Neural cell (in vitro differentiated cells): ENCODE data around the gene KDM4B. TPM values are rescaled to one million over a fixed set of nuclear protein-coding genes. Genes with fewer than 3 reads are reported as not detected.

Experiments
- H2AFZ ChIP-seq: fragments of 200-600, 300-800 bp; sonication (generic), shearing (Covaris generic); 2 replicates; pipeline ENCODE4 v1.6.0; 2014; ENCODE audit warnings: low read depth, mild to moderate bottlenecking, antibody characterized with exemption, low read length, moderate library complexity
- H3F3A ChIP-seq: fragments of 200-600 bp; shearing (Covaris generic); 2 replicates; pipeline ENCODE4 v1.6.1; 2016; ENCODE audit warnings: mild to moderate bottlenecking, moderate library complexity, mixed read lengths, antibody characterized with exemption, low read length; ENCODE audit not compliant: insufficient read depth, poor library complexity, severe bottlenecking
- H3K27ac ChIP-seq: fragments of 200-600, 300-800 bp; sonication (generic), shearing (Covaris generic); 2 replicates; pipeline ENCODE4 v1.5.1; 2014; ENCODE audit warnings: mild to moderate bottlenecking, low read length, moderate library complexity
- H3K27me3 ChIP-seq: fragments of 300-800, 200-600 bp; sonication (generic), shearing (Covaris generic); 2 replicates; pipeline ENCODE4 v1.6.0; 2014; ENCODE audit warnings: mild to moderate bottlenecking, low read depth, low read length, moderate library complexity; ENCODE audit not compliant: insufficient read depth
- H3K36me3 ChIP-seq: fragments of 300-800, 200-600 bp; sonication (generic), shearing (Covaris generic); 2 replicates; pipeline ENCODE4 v1.5.1; 2014; ENCODE audit warnings: mild to moderate bottlenecking, antibody characterized with exemption, low read length, moderate library complexity; ENCODE audit not compliant: insufficient read depth
- H3K4me2 ChIP-seq: fragments of 300-800, 200-600 bp; sonication (generic), shearing (Covaris generic); 2 replicates; pipeline ENCODE4 v1.6.0; 2014; ENCODE audit warnings: mild to moderate bottlenecking, low read length
- H3K4me3 ChIP-seq: fragments of 300-800, 200-600 bp; sonication (generic), shearing (Covaris generic); 2 replicates; pipeline ENCODE4 v1.5.1; 2014; ENCODE audit warnings: mild to moderate bottlenecking, low read length, moderate library complexity
- H3K79me2 ChIP-seq: fragments of 200-600 bp; shearing (Covaris generic); replicated peaks from 2 replicates; pipeline ENCODE4 v1.6.0; 2014; ENCODE audit warnings: mild to moderate bottlenecking, low read length, moderate library complexity; ENCODE audit not compliant: insufficient read depth
- H3K9ac ChIP-seq: fragments of 300-800, 200-600 bp; sonication (generic), shearing (Covaris generic); 2 replicates; pipeline ENCODE4 v1.6.1; 2016; ENCODE audit warnings: mild to moderate bottlenecking, low read length, mixed read lengths
- H3K9me2 ChIP-seq: fragments of 200-600 bp; shearing (Covaris generic); 2 replicates; pipeline ENCODE4 v1.6.1; 2016; ENCODE audit warnings: mild to moderate bottlenecking, low read length, mixed read lengths; ENCODE audit not compliant: insufficient read depth
- H3K9me3 ChIP-seq: fragments of 200-600, 300-800 bp; sonication (generic), shearing (Covaris generic); 2 replicates; pipeline ENCODE4 v1.6.1; 2016; ENCODE audit warnings: mild to moderate bottlenecking, mixed run types, low read length, moderate library complexity, mixed read lengths
- H4K20me1 ChIP-seq: fragments of 200-600 bp; shearing (Covaris generic); 2 replicates; pipeline ENCODE4 v1.6.1; 2016; ENCODE audit warnings: mild to moderate bottlenecking, mixed run types; ENCODE audit not compliant: insufficient read depth
- EP300 ChIP-seq: fragments of 450-650 bp; conservative IDR thresholded peaks from 2 replicates; pipeline ENCODE4 v1.6.1; 2014; ENCODE audit warnings: antibody characterized with exemption, mild to moderate bottlenecking, moderate library complexity; ENCODE audit not compliant: poor library complexity, severe bottlenecking
- EZH2 ChIP-seq: fragments of 200-600, 300-800 bp; shearing (Covaris generic), sonication (generic); IDR thresholded peaks from 2 replicates; pipeline ENCODE4 v1.6.1; 2014; ENCODE audit warnings: antibody characterized with exemption, low read length, borderline replicate concordance, mild to moderate bottlenecking; ENCODE audit not compliant: insufficient read depth, poor library complexity, severe bottlenecking
- MXI1 ChIP-seq: fragments of 450-650 bp; conservative IDR thresholded peaks from 2 replicates; pipeline ENCODE4 v1.6.1; 2014; ENCODE audit warnings: antibody characterized with exemption, mild to moderate bottlenecking; ENCODE audit not compliant: poor library complexity, severe bottlenecking
- POLR2AphosphoS5 ChIP-seq: IDR thresholded peaks from 2 replicates; pipeline ENCODE4 v1.6.1; 2012
- RAD21 ChIP-seq: fragments of 450-650 bp; conservative IDR thresholded peaks from 2 replicates; pipeline ENCODE4 v1.6.1; 2014; ENCODE audit warnings: antibody characterized with exemption, mild to moderate bottlenecking, moderate library complexity
- SMC3 ChIP-seq: fragments of 450-650 bp; conservative IDR thresholded peaks from 2 replicates; pipeline ENCODE4 v1.6.1; 2014; ENCODE audit warnings: antibody characterized with exemption, mild to moderate bottlenecking, moderate library complexity; ENCODE audit not compliant: poor library complexity
- TAF1 ChIP-seq: IDR thresholded peaks from 2 replicates; pipeline ENCODE4 v1.6.1; 2012; ENCODE audit warnings: low read depth
- polyA plus RNA-seq: library from polyadenylated mRNA; depleted of rRNA; stranded (reverse); fragments of >200 nt; gene quantifications from 2 replicates; pipeline ENCODE4 v1.2.3, GENCODE V29; 2014
- TF ChIP-seq, protein P1 (sequence below): fragments of 450-650 bp; IDR thresholded peaks from 2 replicates; pipeline ENCODE4 v1.5.1; 2014; ENCODE audit warnings: antibody characterized with exemption, mild to moderate bottlenecking, moderate library complexity; ENCODE audit not compliant: poor library complexity, severe bottlenecking
- TF ChIP-seq, protein P2 (sequence below): IDR thresholded peaks from 2 replicates; pipeline ENCODE4 v1.6.1; 2012; ENCODE audit warnings: borderline replicate concordance

The KDM4B gene
- polyA plus RNA-seq, 1 donor from 2014 or later: 19.1 TPM

GRCh38 chr19:4985551-4985991, 16.7 kb downstream of the KDM4B start:
- no peaks in the 10 kb centered on the region for H3K9me2 ChIP-seq
- H3K4me2 ChIP-seq: no peak overlapping the region
- H3K9ac ChIP-seq: no peak overlapping the region
- no peaks in the 10 kb centered on the region for H3K27me3 ChIP-seq
- no peaks in the 10 kb centered on the region for H3F3A ChIP-seq
- H4K20me1 ChIP-seq: peaks cover 10% of the 10 kb centered on the region
- H3K9me3 ChIP-seq: no peaks in the 10 kb centered on the region
- H3K79me2 ChIP-seq: peaks cover 66% of the 10 kb centered on the region
- H3K4me3 ChIP-seq: no peak overlapping the region
- no peak overlapping the region for H2AFZ ChIP-seq
- H3K36me3 ChIP-seq: no peaks in the 10 kb centered on the region
- H3K27ac ChIP-seq: no peak overlapping the region
- TF ChIP-seq EP300: no peak
- TF ChIP-seq MXI1: no peak
- no peak for TF ChIP-seq POLR2AphosphoS5
- no peak for TF ChIP-seq SMC3
- TF ChIP-seq, protein P1, sequence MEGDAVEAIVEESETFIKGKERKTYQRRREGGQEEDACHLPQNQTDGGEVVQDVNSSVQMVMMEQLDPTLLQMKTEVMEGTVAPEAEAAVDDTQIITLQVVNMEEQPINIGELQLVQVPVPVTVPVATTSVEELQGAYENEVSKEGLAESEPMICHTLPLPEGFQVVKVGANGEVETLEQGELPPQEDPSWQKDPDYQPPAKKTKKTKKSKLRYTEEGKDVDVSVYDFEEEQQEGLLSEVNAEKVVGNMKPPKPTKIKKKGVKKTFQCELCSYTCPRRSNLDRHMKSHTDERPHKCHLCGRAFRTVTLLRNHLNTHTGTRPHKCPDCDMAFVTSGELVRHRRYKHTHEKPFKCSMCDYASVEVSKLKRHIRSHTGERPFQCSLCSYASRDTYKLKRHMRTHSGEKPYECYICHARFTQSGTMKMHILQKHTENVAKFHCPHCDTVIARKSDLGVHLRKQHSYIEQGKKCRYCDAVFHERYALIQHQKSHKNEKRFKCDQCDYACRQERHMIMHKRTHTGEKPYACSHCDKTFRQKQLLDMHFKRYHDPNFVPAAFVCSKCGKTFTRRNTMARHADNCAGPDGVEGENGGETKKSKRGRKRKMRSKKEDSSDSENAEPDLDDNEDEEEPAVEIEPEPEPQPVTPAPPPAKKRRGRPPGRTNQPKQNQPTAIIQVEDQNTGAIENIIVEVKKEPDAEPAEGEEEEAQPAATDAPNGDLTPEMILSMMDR: no peak
- TF ChIP-seq EZH2: no peak
- no peak for TF ChIP-seq RAD21
- TF ChIP-seq, protein P2, sequence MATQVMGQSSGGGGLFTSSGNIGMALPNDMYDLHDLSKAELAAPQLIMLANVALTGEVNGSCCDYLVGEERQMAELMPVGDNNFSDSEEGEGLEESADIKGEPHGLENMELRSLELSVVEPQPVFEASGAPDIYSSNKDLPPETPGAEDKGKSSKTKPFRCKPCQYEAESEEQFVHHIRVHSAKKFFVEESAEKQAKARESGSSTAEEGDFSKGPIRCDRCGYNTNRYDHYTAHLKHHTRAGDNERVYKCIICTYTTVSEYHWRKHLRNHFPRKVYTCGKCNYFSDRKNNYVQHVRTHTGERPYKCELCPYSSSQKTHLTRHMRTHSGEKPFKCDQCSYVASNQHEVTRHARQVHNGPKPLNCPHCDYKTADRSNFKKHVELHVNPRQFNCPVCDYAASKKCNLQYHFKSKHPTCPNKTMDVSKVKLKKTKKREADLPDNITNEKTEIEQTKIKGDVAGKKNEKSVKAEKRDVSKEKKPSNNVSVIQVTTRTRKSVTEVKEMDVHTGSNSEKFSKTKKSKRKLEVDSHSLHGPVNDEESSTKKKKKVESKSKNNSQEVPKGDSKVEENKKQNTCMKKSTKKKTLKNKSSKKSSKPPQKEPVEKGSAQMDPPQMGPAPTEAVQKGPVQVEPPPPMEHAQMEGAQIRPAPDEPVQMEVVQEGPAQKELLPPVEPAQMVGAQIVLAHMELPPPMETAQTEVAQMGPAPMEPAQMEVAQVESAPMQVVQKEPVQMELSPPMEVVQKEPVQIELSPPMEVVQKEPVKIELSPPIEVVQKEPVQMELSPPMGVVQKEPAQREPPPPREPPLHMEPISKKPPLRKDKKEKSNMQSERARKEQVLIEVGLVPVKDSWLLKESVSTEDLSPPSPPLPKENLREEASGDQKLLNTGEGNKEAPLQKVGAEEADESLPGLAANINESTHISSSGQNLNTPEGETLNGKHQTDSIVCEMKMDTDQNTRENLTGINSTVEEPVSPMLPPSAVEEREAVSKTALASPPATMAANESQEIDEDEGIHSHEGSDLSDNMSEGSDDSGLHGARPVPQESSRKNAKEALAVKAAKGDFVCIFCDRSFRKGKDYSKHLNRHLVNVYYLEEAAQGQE: no peak
- no peak for TF ChIP-seq TAF1

GRCh38 chr19:4986056-4986455, 17.1 kb downstream of the KDM4B start:
- peaks cover 66% of the 10 kb centered on the region for H3K79me2 ChIP-seq
- H3K9me3 ChIP-seq: no peaks in the 10 kb centered on the region
- H2AFZ ChIP-seq: no peak overlapping the region
- no peak overlapping the region for H3K9ac ChIP-seq
- H3K9me2 ChIP-seq: no peaks in the 10 kb centered on the region
- H3K36me3 ChIP-seq: no peaks in the 10 kb centered on the region
- no peak overlapping the region for H3K4me3 ChIP-seq
- no peak overlapping the region for H3K4me2 ChIP-seq
- H3K27ac ChIP-seq: no peak overlapping the region
- H4K20me1 ChIP-seq: peaks cover 10% of the 10 kb centered on the region
- no peaks in the 10 kb centered on the region for H3F3A ChIP-seq
- H3K27me3 ChIP-seq: no peaks in the 10 kb centered on the region
- TF ChIP-seq EZH2 (no peak), MXI1 (no peak), RAD21 (no peak), EP300 (no peak)
- TF ChIP-seq, protein P1: no peak
